Rectal smooth muscle tissue (tissue), 1 donor: ENCODE measurements around the gene NUP62CL.
A peak's percentile ranks its signal among the peaks of the same experiment; 100 is the strongest.
"Not testable (repeated sequence)": the region's sequence is repeated elsewhere in the genome, so short reads cannot be mapped to it uniquely, and the experiment has no call there.

Experiments
- H3K27ac ChIP-seq: one replicate; pipeline ENCODE4 v1.7.0; 2013; ENCODE audit warnings: low read depth, low read length, inconsistent platforms
- H3K27me3 ChIP-seq: one replicate; pipeline ENCODE4 v1.7.0; 2013; ENCODE audit warnings: low read length; ENCODE audit not compliant: control insufficient read depth, insufficient read depth
- H3K36me3 ChIP-seq: one replicate; pipeline ENCODE4 v1.7.0; 2013; ENCODE audit warnings: low read length; ENCODE audit not compliant: control insufficient read depth, insufficient read depth
- H3K4me1 ChIP-seq: one replicate; pipeline ENCODE4 v1.7.0; 2013; ENCODE audit warnings: low read length; ENCODE audit not compliant: control insufficient read depth, insufficient read depth
- H3K4me3 ChIP-seq: one replicate; pipeline ENCODE4 v1.7.0; 2013; ENCODE audit warnings: low read length
- H3K9ac ChIP-seq: one replicate; pipeline ENCODE4 v1.7.0; 2013; ENCODE audit warnings: low read length

Gene NUP62CL

GRCh38 chrX:107205770-107206696, at the start of gene NUP62CL, which contains the start of gene DNAAF6:
TSS of gene NUP62CL (minus strand) at chrX:107206433. CDS start at chrX:107175146, 31,287 bp downstream.
TSS of gene DNAAF6 (plus strand) at chrX:107206611. CDS start at chrX:107212876, 6,265 bp downstream.
- no peak within 1 kb of the TSS for H3K9ac ChIP-seq
- H3K27ac ChIP-seq, result no peak within 1 kb of the TSS
- H3K27me3 ChIP-seq, result peaks cover 2% of the 10 kb centered on the region
- H3K36me3 ChIP-seq, result no peaks in the 10 kb centered on the region
- H3K4me3 ChIP-seq, result peak within 1 kb of the TSS; percentile 69
- no peaks in the 10 kb centered on the region for H3K4me1 ChIP-seq

- no peaks in the 10 kb centered on the region for H3K4me1 ChIP-seq
- H3K9ac ChIP-seq, result no peak overlapping the region
- H3K4me3 ChIP-seq, result no peak overlapping the region
- no peak overlapping the region for H3K27ac ChIP-seq
- no peaks in the 10 kb centered on the region for H3K36me3 ChIP-seq
- H3K27me3 ChIP-seq, result no peaks in the 10 kb centered on the region
Observed at GRCh38 chrX:107228486-107228819, 22.2 kb upstream of the NUP62CL start.

- Histone ChIP-seq H3K27me3 (no peaks in the 10 kb centered on the region), H3K9ac (no peak overlapping the region), H3K4me1 (no peaks in the 10 kb centered on the region), H3K4me3 (no peak overlapping the region), H3K27ac (no peak overlapping the region), H3K36me3 (no peaks in the 10 kb centered on the region)
Observed at GRCh38 chrX:107227780-107228485, 21.7 kb upstream of the NUP62CL start.

GRCh38 chrX:107226757-107227156, 20.5 kb upstream of the NUP62CL start:
- no peaks in the 10 kb centered on the region for H3K27me3 ChIP-seq
- no peak overlapping the region for H3K27ac ChIP-seq
- H3K36me3 ChIP-seq, result no peaks in the 10 kb centered on the region
- H3K4me3 ChIP-seq, result no peak overlapping the region
- no peaks in the 10 kb centered on the region for H3K4me1 ChIP-seq
- no peak overlapping the region for H3K9ac ChIP-seq

- H3K9ac ChIP-seq, result no peak overlapping the region
- H3K4me1 ChIP-seq, result no peaks in the 10 kb centered on the region
- no peaks in the 10 kb centered on the region for H3K36me3 ChIP-seq
- H3K27ac ChIP-seq, result no peak overlapping the region
- H3K27me3 ChIP-seq, result no peaks in the 10 kb centered on the region
- H3K4me3 ChIP-seq, result no peak overlapping the region
Observed at GRCh38 chrX:107213477-107213876, 7.2 kb upstream of the NUP62CL start.

GRCh38 chrX:107207943-107208342, 1.7 kb upstream of the NUP62CL start:
- Histone ChIP-seq H3K9ac (no peak overlapping the region), H3K4me3 (no peak overlapping the region), H3K27me3 (peaks cover 2% of the 10 kb centered on the region), H3K36me3 (no peaks in the 10 kb centered on the region), H3K4me1 (no peaks in the 10 kb centered on the region), H3K27ac (no peak overlapping the region)

GRCh38 chrX:107207089-107207488, 856 bp upstream of the NUP62CL start:
- no peak overlapping the region for H3K9ac ChIP-seq
- no peak overlapping the region for H3K4me3 ChIP-seq
- H3K27ac ChIP-seq, result no peak overlapping the region
- no peaks in the 10 kb centered on the region for H3K36me3 ChIP-seq
- peaks cover 2% of the 10 kb centered on the region for H3K27me3 ChIP-seq
- no peaks in the 10 kb centered on the region for H3K4me1 ChIP-seq

- no peaks in the 10 kb centered on the region for H3K4me1 ChIP-seq
- peaks cover 2% of the 10 kb centered on the region for H3K27me3 ChIP-seq
- no peaks in the 10 kb centered on the region for H3K36me3 ChIP-seq
- H3K4me3 ChIP-seq, result no peak overlapping the region
- H3K27ac ChIP-seq, result no peak overlapping the region
- H3K9ac ChIP-seq, result no peak overlapping the region
Observed at GRCh38 chrX:107206697-107207065, 448 bp upstream of the NUP62CL start.

- no peak overlapping the region for H3K9ac ChIP-seq
- no peak overlapping the region for H3K27ac ChIP-seq
- H3K36me3 ChIP-seq, result no peaks in the 10 kb centered on the region
- H3K4me3 ChIP-seq, result no peak overlapping the region
- no peaks in the 10 kb centered on the region for H3K4me1 ChIP-seq
- H3K27me3 ChIP-seq, result peaks cover 2% of the 10 kb centered on the region
Observed at GRCh38 chrX:107204068-107204605, 2.1 kb downstream of the NUP62CL start.

- no peaks in the 10 kb centered on the region for H3K27me3 ChIP-seq
- no peak overlapping the region for H3K9ac ChIP-seq
- no peaks in the 10 kb centered on the region for H3K4me1 ChIP-seq
- no peak overlapping the region for H3K27ac ChIP-seq
- no peak overlapping the region for H3K4me3 ChIP-seq
- H3K36me3 ChIP-seq, result no peaks in the 10 kb centered on the region
Observed at GRCh38 chrX:107199491-107199890, 6.7 kb downstream of the NUP62CL start.

- not testable (repeated sequence) for H3K4me1 ChIP-seq, H3K4me3 ChIP-seq, H3K9ac ChIP-seq, H3K36me3 ChIP-seq, H3K27me3 ChIP-seq, H3K27ac ChIP-seq
Observed at GRCh38 chrX:107198074-107198473, 8.2 kb downstream of the NUP62CL start.

- Histone ChIP-seq H3K27me3 (no peaks in the 10 kb centered on the region), H3K9ac (no peak overlapping the region), H3K36me3 (no peaks in the 10 kb centered on the region), H3K4me1 (no peaks in the 10 kb centered on the region), H3K4me3 (no peak overlapping the region), H3K27ac (no peak overlapping the region)
Observed at GRCh38 chrX:107197319-107197718, 8.9 kb downstream of the NUP62CL start.
